GM18868 (cell line): ENCODE measurements around the gene TXNDC2.

ENCODE experiments used
- ATAC-seq: cut with Tn5 transposase; IDR thresholded peaks from one replicate; pipeline ENCODE4 v1.9.1; 2021; ENCODE audit warnings: mild to moderate bottlenecking, moderate library complexity; ENCODE audit not compliant: unreplicated experiment

The TXNDC2 gene

GRCh38 chr18:9928646-9929259, 43.0 kb downstream of the TXNDC2 start:
- ATAC-seq: no peak

DNA sequence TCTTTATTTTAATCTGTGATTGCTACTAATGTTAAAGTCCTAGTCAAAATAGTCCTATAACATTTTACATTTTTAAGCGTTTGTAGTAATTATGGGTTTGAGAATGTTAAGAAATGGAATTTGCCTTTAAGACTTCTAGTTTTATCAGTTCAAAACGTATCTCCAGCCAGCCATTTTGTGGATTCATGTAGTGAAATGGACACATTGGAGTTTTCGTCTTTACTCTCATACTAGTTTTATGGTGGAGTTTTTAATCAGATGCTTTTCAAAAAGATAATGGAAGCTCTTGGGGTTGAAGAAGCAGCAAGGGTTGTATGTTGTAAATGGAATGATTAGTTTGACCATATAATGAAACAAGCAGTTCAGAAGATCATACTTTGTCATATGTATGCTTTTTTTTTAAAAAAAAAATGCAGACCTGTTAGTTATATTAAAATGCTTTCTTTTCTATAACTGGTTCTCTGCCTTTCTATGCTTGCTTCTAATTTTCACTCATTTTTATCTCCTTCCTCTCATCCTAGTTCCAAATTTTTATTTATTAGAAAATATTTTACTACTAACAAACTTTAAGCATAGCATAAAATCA, 44.6 kb downstream of the TXNDC2 start:
- ATAC-seq: no peak

DNA sequence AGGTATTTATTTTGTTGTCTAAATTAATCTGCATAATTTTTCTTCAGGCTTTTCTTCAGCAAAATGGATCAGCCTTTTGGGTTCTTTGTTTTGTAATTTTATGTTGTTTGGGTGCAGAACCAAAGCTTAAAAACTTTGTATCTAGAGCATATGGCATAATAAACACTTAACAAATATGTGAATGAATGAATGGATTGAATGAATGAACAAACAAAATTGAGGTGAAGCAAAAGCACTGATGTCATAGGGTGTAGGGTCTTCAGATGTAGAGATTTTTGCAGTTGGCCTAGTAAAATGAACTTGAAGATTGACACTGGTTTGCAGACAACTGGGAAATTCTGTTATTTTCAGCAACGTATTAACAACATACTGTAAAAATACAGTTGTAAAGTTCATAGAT, 45.4 kb downstream of the TXNDC2 start:
- ATAC-seq: no peak

GRCh38 chr18:9931678-9932077, 45.9 kb downstream of the TXNDC2 start:
- ATAC-seq: no peak

GRCh38 chr18:9933865-9934264, 48.1 kb downstream of the TXNDC2 start:
- no peak for ATAC-seq

- ATAC-seq: no peak
Observed at GRCh38 chr18:9934274-9934673, 48.5 kb downstream of the TXNDC2 start.
